ENCODE results near the gene NCR1. TPM values are rescaled to one million over a fixed set of nuclear protein-coding genes. Genes with fewer than 3 reads are reported as not detected.

Gene NCR1
- polyA plus RNA-seq, 1 donor from 2014 or later: not detected

GRCh38 chr19:54877471-54877870 is 28.5 kb upstream of the NCR1 start:
- Histone ChIP-seq H3K4me3 (ENCODE audit: low read length) (no peak overlapping the region), H3K79me2 (replicated peaks; ENCODE audit: insufficient read depth, low read length) (no peaks in the 10 kb centered on the region), H3K9ac (ENCODE audit: low read length) (no peak overlapping the region), H3F3A (ENCODE audit: insufficient read depth, low read length, poor library complexity, severe bottlenecking) (no peaks in the 10 kb centered on the region), H4K20me1 (ENCODE audit: insufficient read depth) (no peaks in the 10 kb centered on the region), H3K36me3 (ENCODE audit: insufficient read depth, low read length) (no peaks in the 10 kb centered on the region), H3K9me2 (ENCODE audit: insufficient read depth, low read length) (no peaks in the 10 kb centered on the region), H3K27ac (ENCODE audit: low read length) (no peak overlapping the region), H2AFZ (ENCODE audit: low read depth, low read length) (no peak overlapping the region), H3K9me3 (ENCODE audit: low read length) (no peaks in the 10 kb centered on the region), H3K27me3 (ENCODE audit: insufficient read depth, low read depth, low read length) (no peaks in the 10 kb centered on the region), H3K4me2 (ENCODE audit: low read length) (no peak overlapping the region)
- TF ChIP-seq MXI1 (conservative IDR thresholded peaks at IDR 0.05; ENCODE audit: poor library complexity, severe bottlenecking): no peak
- no peak for TF ChIP-seq REST (IDR thresholded peaks at IDR 0.05; ENCODE audit: borderline replicate concordance)
- no peak for TF ChIP-seq RAD21 (conservative IDR thresholded peaks at IDR 0.05)
- no peak for TF ChIP-seq TAF1 (IDR thresholded peaks at IDR 0.05; ENCODE audit: low read depth)
- TF ChIP-seq POLR2AphosphoS5 (IDR thresholded peaks at IDR 0.05): no peak
- no peak for TF ChIP-seq EZH2 (IDR thresholded peaks at IDR 0.05; ENCODE audit: borderline replicate concordance, insufficient read depth, low read length, poor library complexity, severe bottlenecking)
- TF ChIP-seq SMC3 (conservative IDR thresholded peaks at IDR 0.05; ENCODE audit: poor library complexity): no peak
- no peak for TF ChIP-seq EP300 (conservative IDR thresholded peaks at IDR 0.05; ENCODE audit: poor library complexity, severe bottlenecking)

DNA sequence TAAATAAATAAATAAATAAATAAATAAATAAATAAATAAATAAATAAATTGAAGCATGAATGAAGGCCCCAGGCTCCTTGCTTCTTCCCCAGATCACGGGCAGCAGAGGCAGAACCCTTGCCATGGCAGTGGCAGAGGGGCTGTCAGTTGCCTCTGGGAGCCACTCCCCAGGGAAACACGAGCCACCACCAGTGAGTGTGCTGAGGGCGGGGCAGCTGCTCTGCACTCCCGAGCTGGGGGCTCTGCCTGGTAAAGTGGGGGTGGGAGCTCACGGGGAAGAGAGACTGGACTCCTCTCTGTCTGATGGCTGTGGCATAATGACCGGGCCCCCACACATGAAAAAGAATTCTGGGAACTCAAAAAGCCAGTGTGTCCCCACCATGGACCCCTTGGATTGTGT is 24.1 kb upstream of the NCR1 start:
- Histone ChIP-seq H3K9me2 (ENCODE audit: insufficient read depth, low read length) (no peaks in the 10 kb centered on the region), H3K36me3 (ENCODE audit: insufficient read depth, low read length) (no peaks in the 10 kb centered on the region), H3K9ac (ENCODE audit: low read length) (no peak overlapping the region), H3K4me2 (ENCODE audit: low read length) (no peak overlapping the region), H3K27ac (ENCODE audit: low read length) (no peak overlapping the region), H3F3A (ENCODE audit: insufficient read depth, low read length, poor library complexity, severe bottlenecking) (no peaks in the 10 kb centered on the region), H3K4me3 (ENCODE audit: low read length) (no peak overlapping the region), H4K20me1 (ENCODE audit: insufficient read depth) (no peaks in the 10 kb centered on the region), H3K79me2 (replicated peaks; ENCODE audit: insufficient read depth, low read length) (no peaks in the 10 kb centered on the region), H2AFZ (ENCODE audit: low read depth, low read length) (no peak overlapping the region), H3K9me3 (ENCODE audit: low read length) (no peaks in the 10 kb centered on the region), H3K27me3 (ENCODE audit: insufficient read depth, low read depth, low read length) (no peaks in the 10 kb centered on the region)
- TF ChIP-seq RAD21 (conservative IDR thresholded peaks at IDR 0.05) (no peak), REST (IDR thresholded peaks at IDR 0.05; ENCODE audit: borderline replicate concordance) (no peak), POLR2AphosphoS5 (IDR thresholded peaks at IDR 0.05) (no peak), EZH2 (IDR thresholded peaks at IDR 0.05; ENCODE audit: borderline replicate concordance, insufficient read depth, low read length, poor library complexity, severe bottlenecking) (no peak), MXI1 (conservative IDR thresholded peaks at IDR 0.05; ENCODE audit: poor library complexity, severe bottlenecking) (no peak), SMC3 (conservative IDR thresholded peaks at IDR 0.05; ENCODE audit: poor library complexity) (no peak), EP300 (conservative IDR thresholded peaks at IDR 0.05; ENCODE audit: poor library complexity, severe bottlenecking) (no peak), CTCF (IDR thresholded peaks at IDR 0.05; ENCODE audit: poor library complexity, severe bottlenecking) (no peak), TAF1 (IDR thresholded peaks at IDR 0.05; ENCODE audit: low read depth) (no peak)
